Gastroesophageal sphincter (tissue), 3 donors: ENCODE data around the gene TBL2.

Source experiments
- POLR2A ChIP-seq, 2 donors: fragments of 450-650 bp; IDR thresholded peaks; one replicate each; pipeline ENCODE4 v1.6.1; 2017; ENCODE audit warnings: antibody characterized with exemption in 2 of 2, mild to moderate bottlenecking in 2 of 2, moderate library complexity in 1 of 2
- TF ChIP-seq, protein P1 (sequence below), 4 experiments: fragments of 200-600 bp in 2 of 4; fragments of 450-650 bp in 2 of 4; sonication (generic) in 1 of 4; IDR thresholded peaks; one replicate each; pipeline ENCODE4 v1.5.1; 2017 to 2019; ENCODE audit warnings: antibody characterized with exemption in 4 of 4, mild to moderate bottlenecking in 2 of 4, moderate library complexity in 2 of 4

DNA sequence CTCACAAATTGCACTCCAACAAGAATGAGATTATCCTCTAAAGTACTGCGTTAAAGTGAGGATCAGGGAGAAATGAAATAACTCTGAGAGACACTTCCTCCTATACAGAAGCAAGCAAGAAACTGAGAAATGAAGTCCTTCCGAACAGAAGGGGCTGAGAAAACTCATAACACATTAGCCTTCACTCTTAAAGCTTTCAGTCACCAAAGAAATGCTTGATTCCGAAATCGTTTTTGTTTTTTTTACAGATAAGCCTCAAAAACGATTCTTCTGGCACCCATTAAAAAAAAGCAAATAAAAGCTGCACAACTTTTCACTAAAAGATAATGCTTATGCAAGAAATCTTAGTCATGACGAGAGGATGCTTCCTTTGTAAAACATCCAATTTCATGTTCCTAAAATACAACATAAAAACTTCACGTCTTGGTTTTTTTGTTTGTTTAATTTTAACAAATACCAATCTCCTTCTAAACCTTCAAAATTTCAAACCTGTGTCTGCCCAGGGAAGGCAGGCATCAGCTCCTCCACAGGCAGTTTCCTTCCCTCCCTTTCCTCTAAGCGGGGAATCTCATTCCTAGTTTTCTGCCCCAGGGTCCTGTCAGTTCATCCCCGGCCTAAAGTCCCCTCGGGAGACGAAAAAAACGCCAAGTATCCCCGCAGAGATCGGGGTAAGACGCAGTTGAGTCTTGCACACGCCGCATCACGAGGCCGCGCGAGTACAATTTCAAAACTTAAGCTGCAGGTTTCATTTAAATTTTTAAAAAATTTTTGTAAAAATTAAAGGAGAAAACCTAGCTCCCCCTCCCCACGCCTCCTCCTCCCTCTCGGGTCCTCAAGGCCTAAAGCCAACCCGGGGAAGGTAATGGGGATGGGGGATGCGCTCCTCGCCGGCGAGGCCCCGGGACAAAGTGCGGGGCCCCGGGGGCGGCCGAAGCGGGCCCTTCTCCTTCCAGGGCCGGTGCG, 57.4 kb downstream of the TBL2 start:
- TF ChIP-seq, protein P1, sequence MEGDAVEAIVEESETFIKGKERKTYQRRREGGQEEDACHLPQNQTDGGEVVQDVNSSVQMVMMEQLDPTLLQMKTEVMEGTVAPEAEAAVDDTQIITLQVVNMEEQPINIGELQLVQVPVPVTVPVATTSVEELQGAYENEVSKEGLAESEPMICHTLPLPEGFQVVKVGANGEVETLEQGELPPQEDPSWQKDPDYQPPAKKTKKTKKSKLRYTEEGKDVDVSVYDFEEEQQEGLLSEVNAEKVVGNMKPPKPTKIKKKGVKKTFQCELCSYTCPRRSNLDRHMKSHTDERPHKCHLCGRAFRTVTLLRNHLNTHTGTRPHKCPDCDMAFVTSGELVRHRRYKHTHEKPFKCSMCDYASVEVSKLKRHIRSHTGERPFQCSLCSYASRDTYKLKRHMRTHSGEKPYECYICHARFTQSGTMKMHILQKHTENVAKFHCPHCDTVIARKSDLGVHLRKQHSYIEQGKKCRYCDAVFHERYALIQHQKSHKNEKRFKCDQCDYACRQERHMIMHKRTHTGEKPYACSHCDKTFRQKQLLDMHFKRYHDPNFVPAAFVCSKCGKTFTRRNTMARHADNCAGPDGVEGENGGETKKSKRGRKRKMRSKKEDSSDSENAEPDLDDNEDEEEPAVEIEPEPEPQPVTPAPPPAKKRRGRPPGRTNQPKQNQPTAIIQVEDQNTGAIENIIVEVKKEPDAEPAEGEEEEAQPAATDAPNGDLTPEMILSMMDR (IDR thresholded peaks at IDR 0.05): no peak
- TF ChIP-seq POLR2A (IDR thresholded peaks at IDR 0.05): no peak
